ENCODE data around the gene CYP4A22. TPM values are rescaled to one million over a fixed set of nuclear protein-coding genes. Genes with fewer than 3 reads are reported as not detected.

The CYP4A22 gene
- total and polyA plus RNA-seq, 9 of the 15 experiments (the other 6 are each of a cell fraction or from before 2014, with no cell fraction given), result 0.07 TPM; not detected in 8

- TF ChIP-seq ARID4B (CRISPR knock-in tag; IDR thresholded peaks at IDR 0.05) (peak; percentile 72; the same call in 1 of the 2 replicates), NCOA1 (IDR thresholded peaks at IDR 0.05; ENCODE audit: low read depth) (peak; percentile 99), SMARCB1 (IDR thresholded peaks at IDR 0.05; ENCODE audit: insufficient read length, low read depth) (peak; percentile 83), FOXM1 (IDR thresholded peaks at IDR 0.05; ENCODE audit: low read depth) (peak; percentile 100), FOXM1 (CRISPR knock-in tag; IDR thresholded peaks at IDR 0.05; ENCODE audit: low read depth) (no peak), HLTF (IDR thresholded peaks at IDR 0.05) (peak; percentile 100), ZNF24 (IDR thresholded peaks at IDR 0.05) (peak; percentile 91), NR2C1 (IDR thresholded peaks at IDR 0.05) (peak; percentile 77), NR2C1 (tag; IDR thresholded peaks at IDR 0.05) (peak; percentile 90), VEZF1 (CRISPR knock-in tag; IDR thresholded peaks at IDR 0.05) (peak; percentile 99), CCNT2 (IDR thresholded peaks at IDR 0.05; ENCODE audit: borderline replicate concordance, extremely low read depth, insufficient read length, low read depth, low read length) (peak; percentile 100), HEY1 (CRISPR knock-in tag; IDR thresholded peaks at IDR 0.05; ENCODE audit: borderline replicate concordance) (peak; percentile 99), PATZ1 (CRISPR knock-in tag; IDR thresholded peaks at IDR 0.05; ENCODE audit: borderline replicate concordance) (no peak), ILK (tag; IDR thresholded peaks at IDR 0.05; ENCODE audit: borderline replicate concordance, low read depth) (no peak), CREB1 (IDR thresholded peaks at IDR 0.05) (peak; percentile 93), CREB1 (CRISPR knock-in tag; IDR thresholded peaks at IDR 0.05) (0 out of 2 replicates have a peak, but pooled peaks have one; percentile 45), ELK1 (CRISPR knock-in tag; IDR thresholded peaks at IDR 0.05) (no peak), ILF3 (IDR thresholded peaks at IDR 0.05; ENCODE audit: borderline replicate concordance) (no peak; the same call in 1 of the 2 replicates)
Observed at GRCh38 chr1:47181095-47181954, 44.1 kb downstream of the CYP4A22 start (continued).

Data from K562 (cell line).